HCT116 (cell line): ENCODE results near the gene SEPTIN6. TPM values are rescaled to one million over a fixed set of nuclear protein-coding genes. Genes with fewer than 3 reads are reported as not detected.

Experiments used
- ATAC-seq: fragments of 200-7000 bp; cut with Tn5 transposase; 2 replicates; pipeline ENCODE4 v1.9.1; 2020; ENCODE audit warnings: mild to moderate bottlenecking, moderate library complexity
- BruUV-seq: library from RNA; stranded (reverse); fragments of 400-500 nt; replicated peaks from 2 replicates; lab custom pipeline; 2021; lab: Mats Ljungman, UMichigan
- CTCF ChIA-PET: fragments of 300-600 bp; sonication (Branson Sonifier 250); formaldehyde crosslinking; loops from one replicate; lab custom pipeline; 2021; ENCODE audit warnings: antibody characterized with exemption; lab: Charles Lee
- POLR2A ChIA-PET: fragments of 300-600, 350-600 bp; sonication (Branson Sonifier 250); formaldehyde crosslinking; loops from one replicate; lab custom pipeline; 2021; ENCODE audit warnings: antibody characterized with exemption; lab: Charles Lee
- RAD21 ChIA-PET, 2 experiments: fragments of 300-600 bp; sonication (Branson Sonifier 250); formaldehyde crosslinking; loops; one replicate each; lab custom pipeline; 2023; ENCODE audit warnings: low total read pairs in 2 of 2; ENCODE audit not compliant: uncharacterized antibody in 2 of 2, unreplicated experiment in 2 of 2, low non-redundant PET in 1 of 2; lab: Charles Lee
- DNase-seq: peaks from one replicate; pipeline ENCODE4 v3.0.0-alpha.2; 2010; ENCODE audit warnings: low read depth, low spot score
- H2AFZ ChIP-seq: fragments of 200-600 bp; shearing (Covaris generic), sonication (generic); 2 replicates; pipeline ENCODE4 v1.6.1; 2017; ENCODE audit warnings: low read depth, mixed run types, mixed read lengths, antibody characterized with exemption, low read length; ENCODE audit not compliant: poor library complexity, severe bottlenecking
- H3K27ac ChIP-seq: 2 replicates; pipeline ENCODE4 v1.5.1; 2012; ENCODE audit warnings: low read depth, low read length
- H3K27me3 ChIP-seq: fragments of 200-600 bp; sonication (generic); 2 replicates; pipeline ENCODE4 v1.6.1; 2016; ENCODE audit warnings: mixed run types, low read length, mixed read lengths; ENCODE audit not compliant: insufficient read depth
- H3K36me3 ChIP-seq, 2 experiments: fragments of 200-500 bp in 1 of 2; fragments of 200-600 bp in 1 of 2; sonication (Bioruptor generic) in 1 of 2; sonication (generic) in 1 of 2; 2 replicates each; pipeline versions ENCODE4 v1.5.1 to v1.6.1; 2014 to 2016; ENCODE audit warnings: low read length in 2 of 2, inconsistent platforms in 1 of 2, mixed read lengths in 1 of 2, mixed run types in 1 of 2; ENCODE audit not compliant: insufficient read depth in 2 of 2, control insufficient read depth in 1 of 2
- H3K4me1 ChIP-seq, 2 experiments: fragments of 200-600 bp in 1 of 2; sonication (generic) in 1 of 2; 2 replicates each; pipeline versions ENCODE4 v1.5.1 to v1.6.1; 2012 to 2017; ENCODE audit warnings: low read length in 2 of 2, inconsistent platforms in 1 of 2, mild to moderate bottlenecking in 1 of 2, mixed read lengths in 1 of 2, mixed run types in 1 of 2, moderate library complexity in 1 of 2; ENCODE audit not compliant: insufficient read depth in 2 of 2, control insufficient read depth in 1 of 2
- H3K4me2 ChIP-seq: fragments of 200-600 bp; sonication (generic); 2 replicates; pipeline ENCODE4 v1.6.1; 2017; ENCODE audit warnings: mixed run types, low read length, mixed read lengths
- H3K4me3 ChIP-seq, 2 experiments: fragments of 200-600 bp in 1 of 2; sonication (generic) in 1 of 2; replicated peaks in 1 of 2; 2 replicates each; pipeline ENCODE4 v1.5.1; 2011 to 2016; ENCODE audit warnings: low read length in 2 of 2, control low read depth in 1 of 2, low read depth in 1 of 2, mild to moderate bottlenecking in 1 of 2, mixed read lengths in 1 of 2, mixed run types in 1 of 2
- H3K79me2 ChIP-seq: fragments of 200-600 bp; sonication (generic); 2 replicates; pipeline ENCODE4 v1.6.1; 2017; ENCODE audit warnings: mild to moderate bottlenecking, mixed run types, low read length, moderate library complexity, mixed read lengths; ENCODE audit not compliant: insufficient read depth
- H3K9ac ChIP-seq: fragments of 200-600 bp; sonication (generic); 2 replicates; pipeline ENCODE4 v1.6.1; 2016; ENCODE audit warnings: low read length, mixed read lengths
- H3K9me2 ChIP-seq: fragments of 200-600 bp; sonication (generic), shearing (Covaris generic); 2 replicates; pipeline ENCODE4 v1.6.1; 2017; ENCODE audit warnings: mixed run types, mild to moderate bottlenecking, moderate library complexity; ENCODE audit not compliant: insufficient read depth
- H3K9me3 ChIP-seq, 2 experiments: fragments of 200-500 bp in 1 of 2; fragments of 200-600 bp in 1 of 2; sonication (Bioruptor generic) in 1 of 2; sonication (generic) in 1 of 2; 2 replicates each; pipeline ENCODE4 v1.6.1; 2014 to 2017; ENCODE audit warnings: low read length in 2 of 2, mixed read lengths in 2 of 2, inconsistent platforms in 1 of 2, low read depth in 1 of 2, mild to moderate bottlenecking in 1 of 2, mixed run types in 1 of 2, moderate library complexity in 1 of 2; ENCODE audit not compliant: control insufficient read depth in 1 of 2, insufficient read depth in 1 of 2
- H4K20me1 ChIP-seq: fragments of 200-600 bp; sonication (generic), shearing (Covaris generic); 2 replicates; pipeline ENCODE4 v1.6.1; 2017; ENCODE audit warnings: mixed run types, mild to moderate bottlenecking, moderate library complexity; ENCODE audit not compliant: insufficient read depth
- CEBPB ChIP-seq: IDR thresholded peaks from 2 replicates; pipeline ENCODE4 v1.6.1; 2012; ENCODE audit warnings: low read depth
- EGR1 ChIP-seq: IDR thresholded peaks from 2 replicates; pipeline ENCODE4 v1.6.1; 2012; ENCODE audit warnings: low read depth
- ELF1 ChIP-seq: IDR thresholded peaks from 2 replicates; pipeline ENCODE4 v1.6.1; 2012; ENCODE audit warnings: low read depth, borderline replicate concordance
- EZH2 ChIP-seq: fragments of 200-600 bp; sonication (generic); IDR thresholded peaks from 2 replicates; pipeline ENCODE4 v1.6.1; 2017; ENCODE audit warnings: antibody characterized with exemption, mixed run types
- EZH2phosphoT487 ChIP-seq: fragments of 200-600 bp; IDR thresholded peaks from 2 replicates; pipeline ENCODE4 v1.6.1; 2018; ENCODE audit warnings: antibody characterized with exemption, borderline replicate concordance
- FOSL1 ChIP-seq: IDR thresholded peaks from 2 replicates; pipeline ENCODE4 v1.6.1; 2012; ENCODE audit warnings: low read depth
- MAX ChIP-seq: IDR thresholded peaks from 2 replicates; pipeline ENCODE4 v1.6.1; 2012
- POLR2A ChIP-seq: IDR thresholded peaks from 2 replicates; pipeline ENCODE4 v1.7.0; 2011; ENCODE audit warnings: borderline replicate concordance; ENCODE audit not compliant: insufficient read depth, insufficient read length; ENCODE audit errors: extremely low read depth
- POLR2AphosphoS5 ChIP-seq: IDR thresholded peaks from 2 replicates; pipeline ENCODE4 v1.6.1; 2011; ENCODE audit warnings: mild to moderate bottlenecking, low read depth, low read length, moderate library complexity
- RAD21 ChIP-seq: IDR thresholded peaks from 2 replicates; pipeline ENCODE4 v1.6.1; 2012; ENCODE audit warnings: low read depth, mild to moderate bottlenecking
- REST ChIP-seq: IDR thresholded peaks from 2 replicates; pipeline ENCODE4 v1.6.1; 2012; ENCODE audit warnings: low read depth
- SIN3A ChIP-seq: IDR thresholded peaks from 2 replicates; pipeline ENCODE4 v1.6.1; 2012; ENCODE audit warnings: low read depth
- SP1 ChIP-seq: IDR thresholded peaks from 2 replicates; pipeline ENCODE4 v1.6.1; 2012; ENCODE audit warnings: low read depth
- SRF ChIP-seq: IDR thresholded peaks from 2 replicates; pipeline ENCODE4 v1.6.1; 2012; ENCODE audit warnings: low read depth
- TCF7L2 ChIP-seq: IDR thresholded peaks from 2 replicates; pipeline ENCODE4 v1.7.0; 2011; ENCODE audit warnings: borderline replicate concordance, inconsistent platforms; ENCODE audit not compliant: insufficient read depth, insufficient read length; ENCODE audit errors: extremely low read depth
- YY1 ChIP-seq: IDR thresholded peaks from 2 replicates; pipeline ENCODE4 v1.6.1; 2011; ENCODE audit warnings: low read length, low read depth, moderate library complexity, mild to moderate bottlenecking; ENCODE audit not compliant: insufficient replicate concordance; ENCODE audit errors: extremely low read depth
- ZFX ChIP-seq: fragments of 450-650 bp; IDR thresholded peaks from 2 replicates; pipeline ENCODE4 v1.6.1; 2017
- intact Hi-C: fragments of 100-400 bp; cut with micrococcal nuclease; formaldehyde crosslinking; loops from 2 replicates; pipeline ENCODE4 v1.10.0; 2022
- total RNA-seq: library from RNA; stranded (reverse); gene quantifications from one replicate; pipeline ENCODE4 v1.2.1, GENCODE V29; 2021; ENCODE audit not compliant: unreplicated experiment
- TF ChIP-seq, protein P1 (sequence below), 3 experiments: fragments of 200-600 bp in 1 of 3; sonication (generic) in 1 of 3; IDR thresholded peaks in 2 of 3; conservative IDR thresholded peaks in 1 of 3; 2 replicates each; pipeline ENCODE4 v1.5.1; 2012 to 2017; ENCODE audit warnings: low read depth in 2 of 3, low read length in 2 of 3, antibody characterized with exemption in 1 of 3, borderline replicate concordance in 1 of 3, control low read depth in 1 of 3, mild to moderate bottlenecking in 1 of 3, mixed read lengths in 1 of 3, mixed run types in 1 of 3, moderate library complexity in 1 of 3; ENCODE audit not compliant: insufficient read depth in 1 of 3
- TF ChIP-seq, protein P2 (sequence below): IDR thresholded peaks from 2 replicates; pipeline ENCODE4 v1.6.1; 2011; ENCODE audit warnings: mild to moderate bottlenecking, low read length, moderate library complexity; ENCODE audit not compliant: insufficient replicate concordance; ENCODE audit errors: extremely low read depth
- TF ChIP-seq, protein P3 (sequence below): IDR thresholded peaks from 2 replicates; pipeline ENCODE4 v1.6.1; 2012

The SEPTIN6 gene
- total RNA-seq, 1 experiment from 2014 or later: 10.8 TPM

DNA sequence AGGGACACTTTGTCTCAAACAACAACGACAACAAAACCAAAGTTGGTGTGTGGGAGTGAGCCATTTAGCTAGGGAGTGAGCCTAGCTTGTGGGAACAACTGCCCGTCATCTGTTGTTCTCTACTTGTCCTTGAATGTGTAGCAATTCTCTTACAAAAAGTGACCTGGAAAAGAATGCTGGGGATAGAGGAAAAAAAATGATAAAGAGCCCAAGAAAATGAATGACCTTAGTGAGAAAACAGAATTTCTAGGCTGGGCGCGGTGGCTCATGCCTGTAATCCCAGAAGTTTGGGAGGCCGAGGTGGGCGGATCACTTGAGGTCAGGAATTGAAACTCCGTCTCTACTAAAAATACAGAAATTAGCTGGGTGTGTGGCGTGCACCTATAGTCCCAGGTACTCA is 19.6 kb downstream of the SEPTIN6 start:
- H3K79me2 ChIP-seq: no peaks in the 10 kb centered on the region
- H3K27me3 ChIP-seq: no peaks in the 10 kb centered on the region
- no peaks in the 10 kb centered on the region for H3K4me1 ChIP-seq
- ChIA-PET CTCF (no interaction called here), POLR2A (no interaction called here), RAD21 (no interaction called here)
- no peak overlapping the region for H3K9ac ChIP-seq
- TF ChIP-seq SRF (no peak), ELF1 (no peak), POLR2AphosphoS5 (no peak), ZFX (no peak), CEBPB (no peak), SP1 (no peak), YY1 (no peak), MAX (no peak), EZH2 (no peak), SIN3A (no peak), POLR2A (no peak), EGR1 (no peak), FOSL1 (no peak), REST (no peak), EZH2phosphoT487 (no peak), RAD21 (no peak), TCF7L2 (no peak)
- TF ChIP-seq, protein P1, sequence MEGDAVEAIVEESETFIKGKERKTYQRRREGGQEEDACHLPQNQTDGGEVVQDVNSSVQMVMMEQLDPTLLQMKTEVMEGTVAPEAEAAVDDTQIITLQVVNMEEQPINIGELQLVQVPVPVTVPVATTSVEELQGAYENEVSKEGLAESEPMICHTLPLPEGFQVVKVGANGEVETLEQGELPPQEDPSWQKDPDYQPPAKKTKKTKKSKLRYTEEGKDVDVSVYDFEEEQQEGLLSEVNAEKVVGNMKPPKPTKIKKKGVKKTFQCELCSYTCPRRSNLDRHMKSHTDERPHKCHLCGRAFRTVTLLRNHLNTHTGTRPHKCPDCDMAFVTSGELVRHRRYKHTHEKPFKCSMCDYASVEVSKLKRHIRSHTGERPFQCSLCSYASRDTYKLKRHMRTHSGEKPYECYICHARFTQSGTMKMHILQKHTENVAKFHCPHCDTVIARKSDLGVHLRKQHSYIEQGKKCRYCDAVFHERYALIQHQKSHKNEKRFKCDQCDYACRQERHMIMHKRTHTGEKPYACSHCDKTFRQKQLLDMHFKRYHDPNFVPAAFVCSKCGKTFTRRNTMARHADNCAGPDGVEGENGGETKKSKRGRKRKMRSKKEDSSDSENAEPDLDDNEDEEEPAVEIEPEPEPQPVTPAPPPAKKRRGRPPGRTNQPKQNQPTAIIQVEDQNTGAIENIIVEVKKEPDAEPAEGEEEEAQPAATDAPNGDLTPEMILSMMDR (IDR thresholded peaks at IDR 0.05 in 2 of 3, conservative IDR thresholded peaks at IDR 0.05 in 1 of 3; ENCODE audit: borderline replicate concordance in 1 of 3, insufficient read depth in 1 of 3, low read depth in 2 of 3, low read length in 2 of 3): no peak
- TF ChIP-seq, protein P2, sequence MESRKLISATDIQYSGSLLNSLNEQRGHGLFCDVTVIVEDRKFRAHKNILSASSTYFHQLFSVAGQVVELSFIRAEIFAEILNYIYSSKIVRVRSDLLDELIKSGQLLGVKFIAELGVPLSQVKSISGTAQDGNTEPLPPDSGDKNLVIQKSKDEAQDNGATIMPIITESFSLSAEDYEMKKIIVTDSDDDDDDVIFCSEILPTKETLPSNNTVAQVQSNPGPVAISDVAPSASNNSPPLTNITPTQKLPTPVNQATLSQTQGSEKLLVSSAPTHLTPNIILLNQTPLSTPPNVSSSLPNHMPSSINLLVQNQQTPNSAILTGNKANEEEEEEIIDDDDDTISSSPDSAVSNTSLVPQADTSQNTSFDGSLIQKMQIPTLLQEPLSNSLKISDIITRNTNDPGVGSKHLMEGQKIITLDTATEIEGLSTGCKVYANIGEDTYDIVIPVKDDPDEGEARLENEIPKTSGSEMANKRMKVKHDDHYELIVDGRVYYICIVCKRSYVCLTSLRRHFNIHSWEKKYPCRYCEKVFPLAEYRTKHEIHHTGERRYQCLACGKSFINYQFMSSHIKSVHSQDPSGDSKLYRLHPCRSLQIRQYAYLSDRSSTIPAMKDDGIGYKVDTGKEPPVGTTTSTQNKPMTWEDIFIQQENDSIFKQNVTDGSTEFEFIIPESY: no peak
- TF ChIP-seq, protein P3, sequence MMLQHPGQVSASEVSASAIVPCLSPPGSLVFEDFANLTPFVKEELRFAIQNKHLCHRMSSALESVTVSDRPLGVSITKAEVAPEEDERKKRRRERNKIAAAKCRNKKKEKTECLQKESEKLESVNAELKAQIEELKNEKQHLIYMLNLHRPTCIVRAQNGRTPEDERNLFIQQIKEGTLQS: no peak
- ATAC-seq: no peak
- no peaks in the 10 kb centered on the region for H3K36me3 ChIP-seq
- H3K9me2 ChIP-seq: no peaks in the 10 kb centered on the region
- H2AFZ ChIP-seq: no peak overlapping the region
- no peak overlapping the region for H3K4me2 ChIP-seq
- H3K9me3 ChIP-seq: no peaks in the 10 kb centered on the region
- H3K27ac ChIP-seq: no peak overlapping the region
- no TSS peak for BruUV-seq
- intact Hi-C loops: no loop called here
- H3K4me3 ChIP-seq: no peak overlapping the region
- no peaks in the 10 kb centered on the region for H4K20me1 ChIP-seq
- DNase-seq: no peak
